Measurements from ENCODE around the gene EEF1A2. TPM values are rescaled to one million over a fixed set of nuclear protein-coding genes. Genes with fewer than 3 reads are reported as not detected.

Gene EEF1A2
- total RNA-seq, 6 experiments from 2014 or later: 1.1 to 7.2 (median 1.7) TPM

DNA sequence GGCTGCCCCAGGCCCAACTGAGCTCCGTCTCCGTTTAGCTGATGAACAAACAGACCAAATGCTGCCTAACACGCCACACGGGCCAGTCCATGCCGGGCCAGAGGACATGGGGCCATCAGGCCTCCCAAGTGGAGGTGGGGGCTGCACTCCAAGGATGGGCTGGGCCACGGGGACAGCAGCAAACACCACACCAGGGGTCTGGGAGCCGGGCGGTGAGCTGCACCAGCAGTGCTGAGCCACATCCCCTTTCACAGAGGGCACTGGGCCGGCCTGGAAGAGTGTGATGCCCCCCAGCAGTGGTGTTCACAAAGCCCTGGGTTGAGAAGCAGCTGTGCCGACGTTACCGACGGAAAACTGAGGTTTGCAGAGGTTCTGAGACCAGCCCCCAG, 29.2 kb downstream of the EEF1A2 start:
- H3K4me1 Mint-ChIP-seq (ENCODE audit: low read depth): no peaks in the 10 kb centered on the region
- no peak for DNase-seq
- H3K9me3 Mint-ChIP-seq: no peaks in the 10 kb centered on the region
- no peak overlapping the region for H3K4me3 Mint-ChIP-seq
- peaks cover 22% of the 10 kb centered on the region for H3K27me3 Mint-ChIP-seq (ENCODE audit: insufficient read depth)
- no peak overlapping the region for H3K27ac Mint-ChIP-seq
- TF ChIP-seq, protein P1, sequence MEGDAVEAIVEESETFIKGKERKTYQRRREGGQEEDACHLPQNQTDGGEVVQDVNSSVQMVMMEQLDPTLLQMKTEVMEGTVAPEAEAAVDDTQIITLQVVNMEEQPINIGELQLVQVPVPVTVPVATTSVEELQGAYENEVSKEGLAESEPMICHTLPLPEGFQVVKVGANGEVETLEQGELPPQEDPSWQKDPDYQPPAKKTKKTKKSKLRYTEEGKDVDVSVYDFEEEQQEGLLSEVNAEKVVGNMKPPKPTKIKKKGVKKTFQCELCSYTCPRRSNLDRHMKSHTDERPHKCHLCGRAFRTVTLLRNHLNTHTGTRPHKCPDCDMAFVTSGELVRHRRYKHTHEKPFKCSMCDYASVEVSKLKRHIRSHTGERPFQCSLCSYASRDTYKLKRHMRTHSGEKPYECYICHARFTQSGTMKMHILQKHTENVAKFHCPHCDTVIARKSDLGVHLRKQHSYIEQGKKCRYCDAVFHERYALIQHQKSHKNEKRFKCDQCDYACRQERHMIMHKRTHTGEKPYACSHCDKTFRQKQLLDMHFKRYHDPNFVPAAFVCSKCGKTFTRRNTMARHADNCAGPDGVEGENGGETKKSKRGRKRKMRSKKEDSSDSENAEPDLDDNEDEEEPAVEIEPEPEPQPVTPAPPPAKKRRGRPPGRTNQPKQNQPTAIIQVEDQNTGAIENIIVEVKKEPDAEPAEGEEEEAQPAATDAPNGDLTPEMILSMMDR (IDR thresholded peaks at IDR 0.05): no peak
- no peaks in the 10 kb centered on the region for H3K36me3 Mint-ChIP-seq (ENCODE audit: low read depth)

DNA sequence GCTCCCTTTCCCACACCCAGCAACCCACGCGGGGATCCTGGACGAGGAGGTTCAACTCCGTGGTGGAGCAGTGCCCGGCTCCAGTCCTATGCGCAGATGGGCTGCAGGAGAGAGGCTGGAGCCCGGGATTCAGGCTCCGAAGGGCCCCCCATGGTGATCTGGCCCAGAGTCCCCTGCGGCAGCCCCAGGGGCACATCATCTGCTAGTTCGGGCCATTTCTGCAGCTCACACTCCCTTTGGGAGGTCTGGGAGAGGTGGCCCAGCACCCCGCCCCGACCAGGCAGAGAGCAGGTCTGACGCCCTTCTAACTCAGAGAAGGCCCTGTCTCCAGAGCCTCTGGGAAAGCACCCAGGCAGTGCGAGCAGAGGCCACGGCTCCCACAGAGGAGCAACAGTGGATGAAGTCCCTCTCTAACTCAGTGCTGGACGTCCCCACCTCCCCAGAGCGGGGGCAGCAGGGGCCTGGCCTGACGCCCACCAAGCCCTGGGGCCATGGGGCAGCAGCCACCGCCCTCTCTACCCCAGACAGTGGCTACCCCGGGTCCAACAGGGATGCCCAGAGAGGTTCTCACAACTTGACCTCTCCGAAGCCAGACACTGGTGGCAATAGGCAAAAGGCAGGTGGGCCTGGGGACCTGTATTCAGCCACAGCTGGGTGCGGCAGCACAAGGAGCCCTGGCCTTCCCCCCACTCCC, 29.7 kb downstream of the EEF1A2 start:
- TF ChIP-seq, protein P1 (IDR thresholded peaks at IDR 0.05): no peak
- no peak overlapping the region for H3K4me3 Mint-ChIP-seq
- no peaks in the 10 kb centered on the region for H3K4me1 Mint-ChIP-seq (ENCODE audit: low read depth)
- H3K36me3 Mint-ChIP-seq (ENCODE audit: low read depth): no peaks in the 10 kb centered on the region
- peaks cover 17% of the 10 kb centered on the region for H3K27me3 Mint-ChIP-seq (ENCODE audit: insufficient read depth)
- H3K27ac Mint-ChIP-seq: no peak overlapping the region
- no peaks in the 10 kb centered on the region for H3K9me3 Mint-ChIP-seq
- DNase-seq: no peak

DNA sequence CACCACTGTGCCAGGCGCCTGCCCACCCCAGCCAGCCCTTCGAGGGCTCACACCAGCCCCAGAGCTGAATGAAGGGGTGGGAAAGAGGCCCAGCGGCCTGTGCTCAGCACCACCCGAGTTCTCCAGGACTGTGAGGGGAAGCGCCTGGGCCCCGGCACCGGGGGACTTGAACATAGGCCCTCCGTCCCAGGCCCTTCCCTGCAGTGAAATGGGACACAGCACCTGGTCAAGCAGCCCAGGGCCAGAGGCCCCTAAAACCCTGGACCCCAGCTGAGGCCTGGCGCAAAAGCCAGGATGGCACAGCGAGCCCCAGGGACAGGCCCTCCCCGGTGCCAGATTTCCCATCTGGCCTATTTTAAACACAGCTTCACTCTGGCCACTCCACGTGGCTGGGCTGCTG, 30.5 kb downstream of the EEF1A2 start:
- Mint-ChIP-seq H3K4me1 (ENCODE audit: low read depth) (no peaks in the 10 kb centered on the region), H3K27ac (no peak overlapping the region), H3K36me3 (ENCODE audit: low read depth) (no peaks in the 10 kb centered on the region), H3K9me3 (no peaks in the 10 kb centered on the region), H3K4me3 (no peak overlapping the region), H3K27me3 (ENCODE audit: insufficient read depth) (peaks cover 18% of the 10 kb centered on the region)
- TF ChIP-seq, protein P1 (IDR thresholded peaks at IDR 0.05): no peak
- no peak for DNase-seq

DNA sequence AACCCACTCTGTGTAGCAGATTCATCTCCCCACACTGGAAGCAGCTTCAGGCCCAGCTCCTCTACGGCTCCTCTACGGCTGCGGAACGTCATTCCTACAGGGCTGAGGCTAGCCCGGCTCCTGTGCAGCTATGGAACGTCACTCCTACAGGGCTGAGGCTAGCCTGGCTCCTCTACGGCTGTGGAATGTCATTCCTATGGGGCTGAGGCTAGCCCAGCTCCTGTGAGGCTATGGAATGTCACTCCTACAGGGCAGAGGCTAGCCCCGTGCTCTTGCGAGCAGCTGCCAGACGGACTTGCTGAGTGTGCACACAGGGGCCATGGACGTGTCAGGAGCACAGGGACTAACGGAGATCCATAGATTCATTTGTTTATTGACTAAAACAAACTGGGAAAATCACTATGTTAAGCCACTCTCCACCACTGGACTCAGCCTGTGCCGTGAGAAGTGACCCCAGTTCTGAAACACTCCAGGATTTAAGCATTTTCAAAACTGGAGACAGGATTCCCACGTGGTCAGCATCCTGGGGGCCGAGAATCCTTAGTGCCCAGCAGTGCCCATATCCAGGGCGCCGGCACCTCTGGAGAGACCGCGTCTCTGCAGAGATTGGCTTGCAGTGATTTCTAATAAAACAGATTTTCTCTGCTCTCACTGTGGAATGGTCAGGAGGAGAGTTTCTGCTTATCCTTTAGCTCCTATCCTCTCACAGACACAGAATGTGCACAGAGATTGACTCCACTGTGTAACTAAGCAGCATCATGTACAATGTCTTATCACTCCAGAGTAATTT, 31.4 kb downstream of the EEF1A2 start:
- H3K9me3 Mint-ChIP-seq: no peaks in the 10 kb centered on the region
- TF ChIP-seq, protein P1 (IDR thresholded peaks at IDR 0.05): no peak
- H3K4me3 Mint-ChIP-seq: no peak overlapping the region
- peaks cover 21% of the 10 kb centered on the region for H3K27me3 Mint-ChIP-seq (ENCODE audit: insufficient read depth)
- no peaks in the 10 kb centered on the region for H3K4me1 Mint-ChIP-seq (ENCODE audit: low read depth)
- no peak for DNase-seq
- H3K27ac Mint-ChIP-seq: no peak overlapping the region
- H3K36me3 Mint-ChIP-seq (ENCODE audit: low read depth): no peaks in the 10 kb centered on the region

DNA sequence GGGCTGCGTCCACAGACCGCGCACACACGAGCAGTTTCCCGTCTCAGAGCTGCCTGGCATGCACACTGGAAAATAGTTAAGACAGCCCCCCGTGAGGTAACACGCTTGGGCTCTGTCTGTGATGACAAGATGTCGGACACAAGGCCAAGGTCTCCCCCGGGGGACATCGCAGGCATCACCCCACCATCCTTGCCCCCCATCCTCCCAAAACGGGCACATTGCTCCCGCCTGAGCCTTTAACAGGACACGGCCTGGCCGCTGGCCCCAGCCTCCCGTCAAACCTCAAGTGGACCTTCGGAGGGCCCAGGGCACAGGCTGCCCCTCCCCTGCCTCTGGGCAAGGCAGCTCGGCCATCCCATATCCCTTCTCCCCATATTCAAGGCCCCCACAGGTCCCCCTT, 32.0 kb downstream of the EEF1A2 start:
- H3K9me3 Mint-ChIP-seq: no peaks in the 10 kb centered on the region
- peaks cover 22% of the 10 kb centered on the region for H3K27me3 Mint-ChIP-seq (ENCODE audit: insufficient read depth)
- H3K27ac Mint-ChIP-seq: no peak overlapping the region
- no peaks in the 10 kb centered on the region for H3K4me1 Mint-ChIP-seq (ENCODE audit: low read depth)
- no peak overlapping the region for H3K4me3 Mint-ChIP-seq
- TF ChIP-seq, protein P1 (IDR thresholded peaks at IDR 0.05): no peak
- no peaks in the 10 kb centered on the region for H3K36me3 Mint-ChIP-seq (ENCODE audit: low read depth)
- DNase-seq: no peak

All from HFFc6 (cell line).